ENCODE measurements around the gene LYSMD3.
"Not testable (repeated sequence)": the region's sequence is repeated elsewhere in the genome, so short reads cannot be mapped to it uniquely, and the experiment has no call there.

Gene LYSMD3

DNA sequence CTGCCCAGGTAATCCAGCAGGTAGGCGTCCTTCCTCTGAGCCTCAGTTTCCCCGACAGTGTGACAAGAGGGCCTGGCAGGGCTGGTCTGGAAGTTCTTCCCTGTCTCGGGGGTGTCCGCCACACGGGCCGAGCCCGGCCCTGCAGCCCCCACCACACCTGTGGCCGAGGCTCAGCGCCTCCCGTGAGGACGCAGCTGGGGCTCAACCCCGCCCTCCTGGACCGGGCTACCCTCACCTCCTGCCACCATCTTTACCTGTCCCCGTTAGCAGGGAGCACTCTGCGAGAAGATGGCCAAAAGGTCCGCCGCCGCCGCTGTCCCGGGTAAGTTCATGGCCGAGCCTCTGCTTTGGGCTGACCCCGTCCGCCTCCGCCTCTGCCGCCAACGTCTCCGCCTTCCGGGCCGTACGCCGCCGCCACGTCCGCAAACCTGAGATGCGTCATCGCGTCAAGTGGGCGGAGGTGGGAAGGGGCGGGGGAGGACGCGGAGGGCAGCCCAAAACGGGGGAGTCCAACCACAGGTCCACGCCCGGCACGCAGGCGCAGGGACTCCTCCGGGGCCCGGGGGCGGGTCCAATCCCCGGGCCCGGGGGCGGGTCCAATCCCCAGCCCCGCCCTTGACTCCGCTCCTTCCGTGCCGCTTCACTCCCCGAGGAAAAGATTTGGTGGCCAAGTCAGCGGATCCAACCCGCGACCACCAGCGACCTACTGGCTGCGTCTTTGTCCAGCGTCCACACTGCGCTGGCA lies at the start of gene LYSMD3:
Gene LYSMD3, minus strand, starts transcription at position 391 of the 745 bp plus-strand sequence. CDS start 4,295 bp downstream, outside the sequence.
- no peak for TF ChIP-seq ZNF274 (IDR thresholded peaks at IDR 0.05; ENCODE audit: low read depth, low read length)
- no peak for TF ChIP-seq SUZ12 (IDR thresholded peaks at IDR 0.05; ENCODE audit: extremely low read depth, insufficient read depth, insufficient read length)
- TF ChIP-seq YY1 (IDR thresholded peaks at IDR 0.05; ENCODE audit: insufficient read depth, insufficient read length): no peak
- DNase-seq (ENCODE audit: low read depth, low spot score): peak; percentile 94

DNA sequence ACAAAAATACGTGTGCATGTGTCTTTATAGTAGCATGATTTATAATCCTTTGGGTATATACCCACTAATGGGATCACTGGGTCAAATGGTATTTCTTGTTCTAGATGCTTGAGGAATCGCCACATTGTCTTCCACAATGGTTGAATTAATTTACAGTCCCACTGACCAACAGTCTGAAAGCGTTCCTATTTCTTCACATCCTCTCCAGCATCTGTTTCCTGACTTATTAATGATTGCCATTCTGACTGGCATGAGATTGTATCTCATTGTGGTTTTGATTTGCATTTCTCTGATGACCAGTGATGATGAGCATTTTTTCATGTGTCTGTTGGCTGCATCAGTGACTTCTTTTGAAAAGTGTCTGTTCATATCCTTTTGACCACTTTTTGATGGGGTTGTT lies 47.2 kb upstream of the LYSMD3 start:
- H3K36me3 ChIP-seq (ENCODE audit: insufficient read depth, insufficient read length, low read length); H3K4me1 ChIP-seq (ENCODE audit: insufficient read depth, insufficient read length); H3K9me3 ChIP-seq (ENCODE audit: insufficient read depth, low read length); H3K4me3 ChIP-seq (ENCODE audit: insufficient read length, low read depth); DNase-seq (ENCODE audit: low read depth, low spot score); H3K9ac ChIP-seq (ENCODE audit: insufficient read length, low read depth); H3K27me3 ChIP-seq (ENCODE audit: insufficient read depth, insufficient read length): not testable (repeated sequence)

More for the DNA sequence above, at the start of gene LYSMD3:
- Histone ChIP-seq H3K9me3 (ENCODE audit: insufficient read depth, low read length) (no peaks in the 10 kb centered on the region), H3K4me1 (ENCODE audit: insufficient read depth, insufficient read length) (no peaks in the 10 kb centered on the region), H3K9ac (ENCODE audit: insufficient read length, low read depth) (peak within 1 kb of the TSS; percentile 93), H3K36me3 (ENCODE audit: insufficient read depth, insufficient read length, low read length) (peaks cover 9% of the 10 kb centered on the region), H3K4me3 (ENCODE audit: insufficient read length, low read depth) (peak within 1 kb of the TSS; percentile 92), H3K27me3 (ENCODE audit: insufficient read depth, insufficient read length) (no peaks in the 10 kb centered on the region)

DNA sequence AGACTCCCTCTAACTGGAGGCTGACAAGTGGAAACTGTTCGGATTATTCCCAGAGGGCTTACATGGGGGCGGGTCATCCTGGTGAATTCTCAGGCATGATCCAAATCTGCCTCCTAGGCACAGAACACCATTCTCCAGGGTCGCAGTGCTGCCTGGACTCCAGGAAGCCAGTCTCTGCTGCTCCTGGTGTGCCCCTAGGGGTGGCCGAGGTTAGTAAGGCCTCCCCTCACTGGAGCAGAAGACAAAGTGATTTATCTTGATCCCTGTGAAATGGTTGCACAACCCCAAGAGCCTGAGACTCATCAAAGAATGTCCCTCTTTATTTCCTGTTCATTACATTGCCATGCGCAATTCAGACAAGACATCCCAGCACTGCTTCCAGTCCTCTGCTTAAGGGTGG lies 46.3 kb upstream of the LYSMD3 start:
- H3K4me3 ChIP-seq (ENCODE audit: insufficient read length, low read depth): no peak overlapping the region
- TF ChIP-seq YY1 (IDR thresholded peaks at IDR 0.05; ENCODE audit: insufficient read depth, insufficient read length) (no peak), ZNF274 (IDR thresholded peaks at IDR 0.05; ENCODE audit: low read depth, low read length) (no peak), SUZ12 (IDR thresholded peaks at IDR 0.05; ENCODE audit: extremely low read depth, insufficient read depth, insufficient read length) (no peak)
- H3K9ac ChIP-seq (ENCODE audit: insufficient read length, low read depth): no peak overlapping the region
- H3K36me3 ChIP-seq (ENCODE audit: insufficient read depth, insufficient read length, low read length): no peaks in the 10 kb centered on the region
- no peaks in the 10 kb centered on the region for H3K4me1 ChIP-seq (ENCODE audit: insufficient read depth, insufficient read length)
- no peak for DNase-seq (ENCODE audit: low read depth, low spot score)
- H3K27me3 ChIP-seq (ENCODE audit: insufficient read depth, insufficient read length): no peaks in the 10 kb centered on the region
- H3K9me3 ChIP-seq (ENCODE audit: insufficient read depth, low read length): no peaks in the 10 kb centered on the region

DNA sequence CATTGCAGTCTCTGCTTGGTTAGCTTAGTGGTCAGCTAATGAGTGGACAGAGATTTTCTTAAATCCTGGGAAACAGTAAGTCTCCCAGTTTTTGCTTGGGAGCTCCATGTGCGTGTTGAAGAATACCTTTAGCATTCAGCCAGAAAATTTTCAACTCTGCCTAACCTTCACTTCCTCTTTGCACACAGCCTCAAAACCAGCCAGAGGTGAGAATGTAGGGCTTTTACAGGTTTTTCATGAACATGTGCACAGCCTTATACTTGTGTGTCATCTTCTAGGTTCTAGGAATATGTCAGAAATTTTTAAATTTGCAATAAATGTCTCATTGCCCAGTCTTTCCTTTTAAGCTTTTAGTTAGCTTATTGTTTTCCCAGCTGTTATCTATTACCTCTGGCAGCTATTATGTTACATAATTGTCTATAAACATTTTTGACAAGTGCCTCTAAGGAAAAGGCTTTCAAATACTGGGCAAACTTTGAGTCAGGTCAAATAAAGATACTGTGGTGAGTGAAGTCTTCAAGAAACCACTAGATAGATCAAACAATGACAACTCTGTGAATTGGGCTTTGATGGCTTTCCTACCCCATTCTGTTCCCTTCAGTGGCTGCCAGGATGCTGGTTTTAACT lies 41.9 kb upstream of the LYSMD3 start:
- H3K4me1 ChIP-seq (ENCODE audit: insufficient read depth, insufficient read length): no peaks in the 10 kb centered on the region
- TF ChIP-seq SUZ12 (IDR thresholded peaks at IDR 0.05; ENCODE audit: extremely low read depth, insufficient read depth, insufficient read length) (no peak), YY1 (IDR thresholded peaks at IDR 0.05; ENCODE audit: insufficient read depth, insufficient read length) (no peak), ZNF274 (IDR thresholded peaks at IDR 0.05; ENCODE audit: low read depth, low read length) (no peak)
- DNase-seq (ENCODE audit: low read depth, low spot score): no peak

DNA sequence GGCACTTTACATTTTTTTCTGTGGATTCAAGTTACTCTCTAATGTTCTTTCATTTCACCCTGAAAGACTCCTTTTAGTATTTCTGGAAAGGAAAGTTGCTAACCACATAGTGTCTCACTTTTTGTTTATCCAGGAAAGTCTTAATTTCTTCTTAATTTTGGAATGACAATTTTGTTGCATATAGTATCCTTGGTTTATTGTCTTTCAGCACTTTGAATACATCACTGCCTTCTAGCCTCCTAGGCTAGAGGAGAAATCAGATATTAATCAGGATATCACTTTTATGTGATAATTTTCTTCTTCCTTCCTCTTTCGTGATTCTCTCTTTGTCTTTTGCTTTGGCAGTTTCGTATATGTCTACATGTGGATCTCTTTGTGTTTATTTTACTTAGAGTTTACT lies 40.6 kb upstream of the LYSMD3 start:
- no peak for DNase-seq (ENCODE audit: low read depth, low spot score)

More for the DNA sequence above, 41.9 kb upstream of the LYSMD3 start:
- H3K27me3 ChIP-seq (ENCODE audit: insufficient read depth, insufficient read length): no peaks in the 10 kb centered on the region
- no peak overlapping the region for H3K9ac ChIP-seq (ENCODE audit: insufficient read length, low read depth)
- H3K4me3 ChIP-seq (ENCODE audit: insufficient read length, low read depth): no peak overlapping the region
- H3K36me3 ChIP-seq (ENCODE audit: insufficient read depth, insufficient read length, low read length): no peaks in the 10 kb centered on the region
- 0 out of 2 replicates have a peak, but pooled peaks cover 6% of the 10 kb centered on the region for H3K9me3 ChIP-seq (ENCODE audit: insufficient read depth, low read length)

DNA sequence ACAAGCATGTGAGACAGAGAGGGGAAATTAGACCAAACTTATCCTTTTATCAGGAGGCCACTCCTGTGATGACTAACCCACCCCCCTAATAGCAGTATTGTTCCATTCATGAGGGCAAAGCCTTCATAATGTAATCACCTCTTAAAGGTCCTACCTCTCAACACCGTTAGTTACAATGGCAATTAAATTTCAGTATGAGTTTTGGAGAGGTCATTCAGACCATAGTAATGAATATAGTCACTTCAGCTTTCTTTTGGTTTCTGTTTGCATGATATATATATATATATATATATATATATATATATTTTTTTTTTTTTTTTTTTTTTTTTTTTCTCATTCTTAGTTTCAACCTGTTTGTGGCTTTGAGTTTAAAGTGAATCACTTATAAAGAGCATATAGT lies 39.7 kb upstream of the LYSMD3 start:
- Histone ChIP-seq H3K36me3 (ENCODE audit: insufficient read depth, insufficient read length, low read length) (no peaks in the 10 kb centered on the region), H3K4me1 (ENCODE audit: insufficient read depth, insufficient read length) (no peaks in the 10 kb centered on the region), H3K4me3 (ENCODE audit: insufficient read length, low read depth) (no peak overlapping the region), H3K27me3 (ENCODE audit: insufficient read depth, insufficient read length) (no peaks in the 10 kb centered on the region), H3K9ac (ENCODE audit: insufficient read length, low read depth) (no peak overlapping the region), H3K9me3 (ENCODE audit: insufficient read depth, low read length) (0 out of 2 replicates have a peak, but pooled peaks cover 6% of the 10 kb centered on the region)
- no peak for DNase-seq (ENCODE audit: low read depth, low spot score)
- no peak for TF ChIP-seq SUZ12 (IDR thresholded peaks at IDR 0.05; ENCODE audit: extremely low read depth, insufficient read depth, insufficient read length)
- no peak for TF ChIP-seq YY1 (IDR thresholded peaks at IDR 0.05; ENCODE audit: insufficient read depth, insufficient read length)
- TF ChIP-seq ZNF274 (IDR thresholded peaks at IDR 0.05; ENCODE audit: low read depth, low read length): no peak

More for the DNA sequence above, 40.6 kb upstream of the LYSMD3 start:
- TF ChIP-seq SUZ12 (IDR thresholded peaks at IDR 0.05; ENCODE audit: extremely low read depth, insufficient read depth, insufficient read length) (no peak), YY1 (IDR thresholded peaks at IDR 0.05; ENCODE audit: insufficient read depth, insufficient read length) (no peak), ZNF274 (IDR thresholded peaks at IDR 0.05; ENCODE audit: low read depth, low read length) (no peak)
- Histone ChIP-seq H3K36me3 (ENCODE audit: insufficient read depth, insufficient read length, low read length) (no peaks in the 10 kb centered on the region), H3K4me3 (ENCODE audit: insufficient read length, low read depth) (no peak overlapping the region), H3K9me3 (ENCODE audit: insufficient read depth, low read length) (0 out of 2 replicates have a peak, but pooled peaks cover 6% of the 10 kb centered on the region), H3K4me1 (ENCODE audit: insufficient read depth, insufficient read length) (no peaks in the 10 kb centered on the region), H3K9ac (ENCODE audit: insufficient read length, low read depth) (no peak overlapping the region), H3K27me3 (ENCODE audit: insufficient read depth, insufficient read length) (no peaks in the 10 kb centered on the region)

DNA sequence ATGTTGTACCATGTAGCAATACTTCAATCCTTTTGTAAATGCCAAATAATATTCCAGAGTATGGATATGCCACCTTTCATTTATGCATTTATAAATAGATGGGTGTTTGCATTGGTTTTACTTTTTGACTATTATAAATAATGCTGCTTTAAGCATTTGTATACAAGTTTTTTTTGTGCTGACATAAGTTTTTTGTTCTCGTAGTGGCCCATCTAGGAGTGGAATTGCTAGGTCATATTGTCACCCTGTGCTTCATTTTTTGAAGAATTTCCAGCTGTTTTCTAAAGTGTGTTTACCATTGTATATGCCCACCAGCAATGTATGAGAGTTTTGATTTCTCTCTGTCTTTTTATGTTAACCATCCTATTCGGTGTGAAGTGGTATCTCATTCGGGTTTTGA lies 36.1 kb upstream of the LYSMD3 start:
- DNase-seq (ENCODE audit: low read depth, low spot score): no peak
- H3K9ac ChIP-seq (ENCODE audit: insufficient read length, low read depth): no peak overlapping the region

More for the DNA sequence above, 36.1 kb upstream of the LYSMD3 start:
- TF ChIP-seq SUZ12 (IDR thresholded peaks at IDR 0.05; ENCODE audit: extremely low read depth, insufficient read depth, insufficient read length) (no peak), ZNF274 (IDR thresholded peaks at IDR 0.05; ENCODE audit: low read depth, low read length) (no peak), YY1 (IDR thresholded peaks at IDR 0.05; ENCODE audit: insufficient read depth, insufficient read length) (no peak)
- Histone ChIP-seq H3K36me3 (ENCODE audit: insufficient read depth, insufficient read length, low read length) (no peaks in the 10 kb centered on the region), H3K4me3 (ENCODE audit: insufficient read length, low read depth) (no peak overlapping the region), H3K4me1 (ENCODE audit: insufficient read depth, insufficient read length) (peaks cover 2% of the 10 kb centered on the region), H3K27me3 (ENCODE audit: insufficient read depth, insufficient read length) (no peaks in the 10 kb centered on the region), H3K9me3 (ENCODE audit: insufficient read depth, low read length) (0 out of 2 replicates have a peak, but pooled peaks cover 6% of the 10 kb centered on the region)

All from NT2/D1 (cell line).